ENCODE data around the gene C14orf180. TPM values are rescaled to one million over a fixed set of nuclear protein-coding genes. Genes with fewer than 3 reads are reported as not detected.

C14orf180 gene
- total RNA-seq, 1 experiment from 2014 or later: not detected

DNA sequence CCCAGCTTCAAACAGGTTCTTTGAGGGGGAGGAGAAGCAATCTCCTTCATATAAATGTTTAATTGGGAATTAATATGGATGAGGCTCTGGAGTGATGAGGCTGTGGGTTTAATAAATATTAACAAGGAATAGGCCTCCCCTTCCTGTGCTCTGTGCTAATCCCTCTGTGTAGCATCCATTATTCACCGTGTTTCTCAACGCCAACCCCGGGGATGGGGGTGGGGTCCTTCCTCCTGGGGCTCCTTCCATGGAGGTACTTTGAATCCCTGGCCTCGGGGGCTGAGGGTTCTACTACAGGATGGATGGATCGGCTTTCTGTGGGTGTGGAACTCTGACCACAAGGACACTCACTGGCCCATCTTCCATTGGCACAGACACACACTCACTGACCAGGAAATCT, 59.9 kb downstream of the C14orf180 start:
- no TSS peak for BruUV-seq (replicated peaks)
- ChIA-PET POLR2A (ENCODE audit: low non-redundant PET) (no interaction called here), CTCF (interaction anchor here (0.5 kb wide), 1 partner anchor 503 kb away, joined by 4 read pairs; no protein-coding TSS in a partner anchor)
- DNase-seq (ENCODE audit: low spot score): peak; percentile 71
- H3K4me3 ChIP-seq (ENCODE audit: low read depth, low read length, poor library complexity, severe bottlenecking): no peak overlapping the region
- no peak overlapping the region for H3K27ac ChIP-seq (ENCODE audit: low read depth, low read length, poor library complexity, severe bottlenecking)
- TF ChIP-seq, protein P1, sequence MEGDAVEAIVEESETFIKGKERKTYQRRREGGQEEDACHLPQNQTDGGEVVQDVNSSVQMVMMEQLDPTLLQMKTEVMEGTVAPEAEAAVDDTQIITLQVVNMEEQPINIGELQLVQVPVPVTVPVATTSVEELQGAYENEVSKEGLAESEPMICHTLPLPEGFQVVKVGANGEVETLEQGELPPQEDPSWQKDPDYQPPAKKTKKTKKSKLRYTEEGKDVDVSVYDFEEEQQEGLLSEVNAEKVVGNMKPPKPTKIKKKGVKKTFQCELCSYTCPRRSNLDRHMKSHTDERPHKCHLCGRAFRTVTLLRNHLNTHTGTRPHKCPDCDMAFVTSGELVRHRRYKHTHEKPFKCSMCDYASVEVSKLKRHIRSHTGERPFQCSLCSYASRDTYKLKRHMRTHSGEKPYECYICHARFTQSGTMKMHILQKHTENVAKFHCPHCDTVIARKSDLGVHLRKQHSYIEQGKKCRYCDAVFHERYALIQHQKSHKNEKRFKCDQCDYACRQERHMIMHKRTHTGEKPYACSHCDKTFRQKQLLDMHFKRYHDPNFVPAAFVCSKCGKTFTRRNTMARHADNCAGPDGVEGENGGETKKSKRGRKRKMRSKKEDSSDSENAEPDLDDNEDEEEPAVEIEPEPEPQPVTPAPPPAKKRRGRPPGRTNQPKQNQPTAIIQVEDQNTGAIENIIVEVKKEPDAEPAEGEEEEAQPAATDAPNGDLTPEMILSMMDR (conservative IDR thresholded peaks at IDR 0.05; ENCODE audit: low read depth, low read length): no peak
- no peak for TF ChIP-seq EZH2 (IDR thresholded peaks at IDR 0.05; ENCODE audit: borderline replicate concordance, low read depth, low read length, poor library complexity, severe bottlenecking)
- peaks cover 13% of the 10 kb centered on the region for H3K4me1 ChIP-seq (ENCODE audit: insufficient read depth, low read length, poor library complexity, severe bottlenecking)
- H3K36me3 ChIP-seq (ENCODE audit: insufficient read depth, low read length, poor library complexity, severe bottlenecking): no peaks in the 10 kb centered on the region
- no peaks in the 10 kb centered on the region for H3K27me3 ChIP-seq (replicated peaks; ENCODE audit: insufficient read depth, low read depth, low read length, poor library complexity)
- H3K9me3 ChIP-seq (ENCODE audit: low read depth, low read length, poor library complexity, severe bottlenecking): no peaks in the 10 kb centered on the region
- intact Hi-C loops (cut with micrococcal nuclease; ENCODE audit: unreplicated experiment): no loop called here

Other genes starting within 250 kb of the C14orf180 start
- gene TMEM179, start 25.0 kb downstream of the C14orf180 start, total RNA-seq (2021): 0.39 and 0.58 TPM in 2 replicates
- gene INF2, start 109.9 kb downstream of the C14orf180 start, total RNA-seq (2021): 70.9 and 74.2 TPM in 2 replicates
- gene ADSS1, start 144.5 kb downstream of the C14orf180 start, total RNA-seq (2021): 0.37 and 0.52 TPM in 2 replicates
- gene SIVA1, start 173.4 kb downstream of the C14orf180 start, total RNA-seq (2021): 79.6 and 83.0 TPM in 2 replicates
- gene AKT1, start 216.0 kb downstream of the C14orf180 start, total RNA-seq (2021): 123 and 142 TPM in 2 replicates
- 1.4 and 2.1 TPM in 2 replicates for gene ZBTB42, start 221.3 kb downstream of the C14orf180 start, total RNA-seq (2021)

All from A673 (cell line).